GM10248 (cell line): Measurements from ENCODE around the gene SLC22A16.
"Not testable (repeated sequence)": the region's sequence is repeated elsewhere in the genome, so short reads cannot be mapped to it uniquely, and the experiment has no call there.

Source experiments
- CTCF ChIA-PET: fragments of 300-600 bp; sonication (Branson Sonifier 250); formaldehyde crosslinking; extraction: SDS; loops from one replicate; lab custom pipeline; 2021; ENCODE audit warnings: antibody characterized with exemption; lab: Yijun Ruan, JAX
- POLR2A ChIA-PET: fragments of 350-650 bp; sonication (Branson Sonifier 250); formaldehyde crosslinking; extraction: SDS; loops from one replicate; lab custom pipeline; 2020; ENCODE audit warnings: antibody characterized with exemption; lab: Yijun Ruan, JAX
- DNase-seq: peaks from one replicate; pipeline ENCODE4 v3.0.0; 2012; ENCODE audit errors: extremely low spot score
- CTCF ChIP-seq: IDR thresholded peaks from 2 replicates; pipeline ENCODE4 v1.5.1; 2012; ENCODE audit warnings: mild to moderate bottlenecking, low read depth; ENCODE audit errors: extremely low read depth, missing control alignments, control extremely low read depth

The SLC22A16 gene

GRCh38 chr6:110509617-110510241, 33.3 kb upstream of the SLC22A16 start:
- CTCF ChIA-PET, result no interaction called here
- POLR2A ChIA-PET, result no interaction called here
- TF ChIP-seq CTCF, result no peak
- DNase-seq, result no peak

DNA sequence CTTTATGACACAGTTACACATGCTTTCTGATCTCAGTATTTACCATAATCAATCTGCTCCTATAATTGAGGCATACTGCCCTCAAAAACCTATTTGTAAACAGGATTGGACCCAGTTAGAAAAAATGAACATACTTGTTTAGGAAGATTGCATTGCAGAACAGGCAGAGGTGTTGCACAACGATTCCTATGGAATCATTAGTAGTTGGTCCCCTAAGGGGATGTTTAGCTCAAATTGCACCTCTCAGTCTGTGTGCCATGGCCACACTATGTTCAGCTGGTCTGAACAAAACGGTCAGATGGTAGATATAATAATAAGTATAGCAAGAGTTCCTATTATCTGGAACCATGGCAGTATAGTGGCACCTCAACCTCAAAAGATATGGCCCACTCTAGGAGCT, 28.5 kb upstream of the SLC22A16 start:
- POLR2A ChIA-PET, CTCF ChIA-PET, DNase-seq: not testable (repeated sequence)

DNA sequence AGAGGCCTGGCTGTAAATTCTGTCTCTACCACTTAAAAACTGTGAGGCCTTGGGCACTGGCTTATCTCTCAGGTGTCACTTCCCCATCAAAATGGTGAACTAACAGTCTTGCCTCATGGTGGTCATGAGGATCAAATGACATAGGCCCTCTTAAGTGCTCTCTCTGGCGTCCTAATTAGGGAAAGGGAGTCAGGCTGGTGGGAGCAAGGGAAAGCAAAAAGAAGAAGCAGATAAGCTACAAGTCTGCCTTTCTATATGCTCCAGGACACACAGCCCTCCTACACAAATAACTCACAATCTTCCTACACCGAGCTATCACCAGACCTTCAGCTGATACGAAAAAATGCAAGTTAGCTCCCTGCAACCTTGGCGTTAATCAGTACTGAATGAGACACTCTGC, 19.5 kb upstream of the SLC22A16 start:
- ChIA-PET CTCF (no interaction called here), POLR2A (no interaction called here)
- no peak for DNase-seq
- TF ChIP-seq CTCF, result no peak

GRCh38 chr6:110493253-110493800, 16.9 kb upstream of the SLC22A16 start:
- ChIA-PET CTCF (no interaction called here), POLR2A (no interaction called here)
- no peak for TF ChIP-seq CTCF
- DNase-seq, result no peak

DNA sequence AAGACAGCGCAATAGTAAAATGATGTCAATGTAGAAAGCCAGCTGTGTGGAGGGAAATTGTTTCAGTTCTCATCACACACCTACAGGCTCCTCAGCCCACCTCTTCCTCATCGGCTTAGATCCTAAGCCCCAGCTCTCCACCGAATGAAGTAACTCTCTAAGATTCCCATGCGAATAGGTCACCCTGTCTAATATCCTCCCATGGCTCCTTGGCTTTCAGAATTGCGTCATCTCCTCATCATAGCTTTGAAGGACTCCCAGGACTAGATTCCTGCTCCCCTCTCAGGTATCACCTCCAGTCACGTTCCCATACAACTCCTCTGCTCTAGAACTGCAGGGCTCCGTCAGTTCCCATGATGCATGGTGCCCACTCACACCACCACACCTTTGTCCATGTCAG, 16.2 kb upstream of the SLC22A16 start:
- no peak for TF ChIP-seq CTCF
- POLR2A ChIA-PET, result no interaction called here
- DNase-seq, result peak; percentile 21

GRCh38 chr6:110491644-110492317, 15.4 kb upstream of the SLC22A16 start:
- POLR2A ChIA-PET, result no interaction called here
- DNase-seq, result no peak
- no peak for TF ChIP-seq CTCF
- CTCF ChIA-PET, result interaction anchor here (1.3 kb wide), 1 partner anchor 9 kb away, joined by 3 read pairs; no protein-coding TSS in a partner anchor

More for the DNA sequence above, 16.2 kb upstream of the SLC22A16 start:
- CTCF ChIA-PET, result interaction anchor here (1.3 kb wide), 1 partner anchor 8 kb away, joined by 3 read pairs; no protein-coding TSS in a partner anchor

DNA sequence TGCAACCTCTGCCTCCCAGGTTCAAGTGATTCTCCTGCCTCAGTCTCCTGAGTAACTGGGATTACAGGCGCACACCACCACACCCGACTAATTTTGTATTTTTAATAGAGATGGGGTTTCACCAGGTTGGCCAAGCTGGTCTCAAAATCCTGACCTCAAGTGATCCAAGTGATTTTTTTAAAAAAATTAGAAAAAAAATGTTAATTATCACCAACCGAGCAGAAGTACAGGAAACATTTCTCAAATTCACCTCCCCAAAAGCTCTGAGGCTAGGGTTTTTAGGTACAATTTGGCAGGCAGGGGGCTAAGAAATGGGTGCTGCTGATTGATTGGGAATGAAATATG, 14.9 kb upstream of the SLC22A16 start:
- no peak for DNase-seq
- TF ChIP-seq CTCF, result no peak
- POLR2A ChIA-PET, result no interaction called here
- CTCF ChIA-PET, result no interaction called here
